DOHH2 (cell line): ENCODE results near the gene BAZ2B.

Experiments
- CTCF ChIP-seq: fragments of 200-600 bp; sonication (generic); IDR thresholded peaks from one replicate; pipeline ENCODE4 v1.5.1; 2014; ENCODE audit warnings: antibody characterized with exemption, mild to moderate bottlenecking, low read depth, low read length; ENCODE audit not compliant: poor library complexity, severe bottlenecking
- EZH2phosphoT487 ChIP-seq: fragments of 200-600 bp; sonication (generic); IDR thresholded peaks from 2 replicates; pipeline ENCODE4 v1.6.1; 2017; ENCODE audit warnings: borderline replicate concordance, mild to moderate bottlenecking, antibody characterized with exemption, low read length, moderate library complexity, mixed read lengths

- TF ChIP-seq CTCF (no peak), EZH2phosphoT487 (no peak)
Observed at GRCh38 chr2:159562248-159562647, 54.1 kb downstream of the BAZ2B start.
